H54 (cell line): ENCODE data around the gene AGAP1.

Experiments used
- DNase-seq: peaks from one replicate; pipeline ENCODE4 v3.0.0; 2011; ENCODE audit warnings: low spot score, mixed read lengths; ENCODE audit not compliant: insufficient read length
- FAIRE-seq: peaks from 3 replicates; lab custom pipeline; 2011; peaks lifted over from hg19 to GRCh38; lab: Jason Lieb, UNC
- POLR2A ChIP-seq: IDR thresholded peaks from 2 replicates; pipeline ENCODE4 v1.6.1; 2011; ENCODE audit warnings: low read depth, mild to moderate bottlenecking, low read length

The AGAP1 gene

GRCh38 chr2:235860871-235861270 is 367.0 kb downstream of the AGAP1 start:
- FAIRE-seq (no peak), DNase-seq (no peak)
- no peak for TF ChIP-seq POLR2A

- TF ChIP-seq POLR2A, result no peak
- DNase-seq, result no peak
- no peak for FAIRE-seq
Observed at GRCh38 chr2:235861383-235861782, 367.5 kb downstream of the AGAP1 start.

GRCh38 chr2:235863414-235863813 is 369.6 kb downstream of the AGAP1 start:
- DNase-seq (no peak), FAIRE-seq (no peak)
- TF ChIP-seq POLR2A, result no peak

- FAIRE-seq (no peak), DNase-seq (no peak)
- TF ChIP-seq POLR2A, result no peak
Observed at GRCh38 chr2:235864302-235864701, 370.5 kb downstream of the AGAP1 start.

GRCh38 chr2:235864733-235865515 is 371.1 kb downstream of the AGAP1 start:
- no peak for FAIRE-seq
- no peak for DNase-seq
- TF ChIP-seq POLR2A, result no peak

GRCh38 chr2:235866373-235866772 is 372.5 kb downstream of the AGAP1 start:
- FAIRE-seq (no peak), DNase-seq (no peak)
- no peak for TF ChIP-seq POLR2A

GRCh38 chr2:235868224-235868623 is 374.4 kb downstream of the AGAP1 start:
- FAIRE-seq (no peak), DNase-seq (no peak)
- no peak for TF ChIP-seq POLR2A

- no peak for FAIRE-seq
- no peak for DNase-seq
- TF ChIP-seq POLR2A, result no peak
Observed at GRCh38 chr2:235868645-235869044, 374.8 kb downstream of the AGAP1 start.

GRCh38 chr2:235870515-235870914 is 376.7 kb downstream of the AGAP1 start:
- FAIRE-seq, result no peak
- DNase-seq, result no peak
- no peak for TF ChIP-seq POLR2A

- FAIRE-seq (no peak), DNase-seq (no peak)
- no peak for TF ChIP-seq POLR2A
Observed at GRCh38 chr2:235876099-235876679, 382.3 kb downstream of the AGAP1 start.

- DNase-seq (no peak), FAIRE-seq (no peak)
- no peak for TF ChIP-seq POLR2A
Observed at GRCh38 chr2:235877275-235877802, 383.5 kb downstream of the AGAP1 start.

- no peak for TF ChIP-seq POLR2A
- DNase-seq, result no peak
- no peak for FAIRE-seq
Observed at GRCh38 chr2:235879116-235879515, 385.3 kb downstream of the AGAP1 start.

- no peak for TF ChIP-seq POLR2A
- DNase-seq (no peak), FAIRE-seq (no peak)
Observed at GRCh38 chr2:235883675-235884074, 389.8 kb downstream of the AGAP1 start.

GRCh38 chr2:235889302-235889630 is 395.4 kb downstream of the AGAP1 start:
- DNase-seq, result no peak
- no peak for TF ChIP-seq POLR2A
- FAIRE-seq, result no peak
